Measurements from ENCODE around the gene HAO1.

The HAO1 gene

DNA sequence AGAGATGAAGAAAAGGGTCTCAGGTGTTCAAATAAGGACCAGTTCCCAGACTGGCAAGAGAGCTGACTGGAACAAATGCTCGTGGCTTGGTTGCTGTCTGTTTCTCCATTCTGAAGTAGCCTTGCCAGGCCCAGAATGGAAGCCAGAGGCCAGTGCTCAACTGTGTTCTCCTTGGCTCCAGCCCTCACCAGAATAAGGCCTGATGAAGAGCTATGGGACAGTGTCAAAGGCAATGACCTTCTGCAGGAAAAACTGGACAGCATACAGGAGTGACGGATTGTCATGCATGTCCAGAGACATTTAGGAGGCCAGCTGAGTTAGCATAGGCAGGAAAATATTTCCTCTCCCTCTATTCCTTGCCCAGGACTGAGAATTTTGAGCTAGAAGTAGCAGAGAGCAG lies 72.2 kb downstream of the HAO1 start:
- Histone ChIP-seq H3K4me3 (ENCODE audit: low read depth, low read length) (no peak overlapping the region), H3K4me1 (ENCODE audit: control insufficient read depth in 1 of 2, insufficient read depth in 2 of 2, low read length in 2 of 2) (no peaks in the 10 kb centered on the region), H3K4ac (ENCODE audit: low read depth, low read length) (no peak overlapping the region), H4K91ac (ENCODE audit: low read depth, low read length) (no peak overlapping the region), H4K8ac (ENCODE audit: low read depth, low read length) (no peak overlapping the region), H2BK120ac (ENCODE audit: insufficient read depth, low read length, poor library complexity) (no peak overlapping the region), H3K4me2 (ENCODE audit: low read length) (no peak overlapping the region), H3K9me3 (ENCODE audit: insufficient read depth, low read depth, low read length) (no peaks in the 10 kb centered on the region), H3K9ac (ENCODE audit: low read length) (no peak overlapping the region), H2BK12ac (ENCODE audit: low read length) (no peak overlapping the region), H4K12ac (ENCODE audit: low read depth, low read length) (no peak overlapping the region), H3K27me3 (ENCODE audit: insufficient read depth, low read length) (no peaks in the 10 kb centered on the region), H3K27ac (ENCODE audit: low read depth, low read length) (no peak overlapping the region), H3K14ac (ENCODE audit: low read length) (no peak overlapping the region), H3K23ac (ENCODE audit: low read length) (no peak overlapping the region), H2BK5ac (ENCODE audit: low read depth, low read length, poor library complexity) (no peak overlapping the region), H3K18ac (ENCODE audit: low read length) (no peak overlapping the region), H3K79me1 (ENCODE audit: low read length) (no peaks in the 10 kb centered on the region), H3K36me3 (ENCODE audit: control insufficient read depth in 1 of 2, insufficient read depth in 2 of 2, low read length in 2 of 2) (no peaks in the 10 kb centered on the region), H2AFZ (ENCODE audit: insufficient read depth, low read length, poor library complexity) (no peak overlapping the region), H2AK5ac (ENCODE audit: low read length) (no peak overlapping the region), H3K79me2 (ENCODE audit: control insufficient read depth, insufficient read depth, low read length, poor library complexity) (no peaks in the 10 kb centered on the region)
- no CpG with 5 or more reads among the region's 2 CpGs for WGBS (ENCODE audit: extremely low coverage, insufficient coverage, insufficient read length)
- DNase-seq, result no peak

GRCh38 chr20:7866285-7866684 lies 74.0 kb downstream of the HAO1 start:
- no CpG with 5 or more reads among the region's 11 CpGs for WGBS (ENCODE audit: extremely low coverage, insufficient coverage, insufficient read length)
- H3K23ac ChIP-seq (ENCODE audit: low read length), result no peak overlapping the region
- H3K18ac ChIP-seq (ENCODE audit: low read length), result no peak overlapping the region
- no peaks in the 10 kb centered on the region for H3K79me1 ChIP-seq (ENCODE audit: low read length)
- no peak overlapping the region for H3K14ac ChIP-seq (ENCODE audit: low read length)
- no peak overlapping the region for H2AFZ ChIP-seq (ENCODE audit: insufficient read depth, low read length, poor library complexity)
- no peak overlapping the region for H2BK120ac ChIP-seq (ENCODE audit: insufficient read depth, low read length, poor library complexity)
- H3K27me3 ChIP-seq (ENCODE audit: insufficient read depth, low read length), result no peaks in the 10 kb centered on the region
- H4K12ac ChIP-seq (ENCODE audit: low read depth, low read length), result no peak overlapping the region
- H4K91ac ChIP-seq (ENCODE audit: low read depth, low read length), result no peak overlapping the region
- H2AK5ac ChIP-seq (ENCODE audit: low read length), result no peak overlapping the region
- H3K27ac ChIP-seq (ENCODE audit: low read depth, low read length), result no peak overlapping the region
- H3K79me2 ChIP-seq (ENCODE audit: control insufficient read depth, insufficient read depth, low read length, poor library complexity), result no peaks in the 10 kb centered on the region
- no peak for DNase-seq
- H3K4me1 ChIP-seq (ENCODE audit: control insufficient read depth in 1 of 2, insufficient read depth in 2 of 2, low read length in 2 of 2), result no peaks in the 10 kb centered on the region
- no peak overlapping the region for H3K4me2 ChIP-seq (ENCODE audit: low read length)
- no peak overlapping the region for H3K9ac ChIP-seq (ENCODE audit: low read length)
- H2BK12ac ChIP-seq (ENCODE audit: low read length), result no peak overlapping the region
- no peak overlapping the region for H2BK5ac ChIP-seq (ENCODE audit: low read depth, low read length, poor library complexity)
- no peak overlapping the region for H4K8ac ChIP-seq (ENCODE audit: low read depth, low read length)
- H3K4ac ChIP-seq (ENCODE audit: low read depth, low read length), result no peak overlapping the region
- no peaks in the 10 kb centered on the region for H3K36me3 ChIP-seq (ENCODE audit: control insufficient read depth in 1 of 2, insufficient read depth in 2 of 2, low read length in 2 of 2)
- no peak overlapping the region for H3K4me3 ChIP-seq (ENCODE audit: low read depth, low read length)
- H3K9me3 ChIP-seq (ENCODE audit: insufficient read depth, low read depth, low read length), result no peaks in the 10 kb centered on the region

DNA sequence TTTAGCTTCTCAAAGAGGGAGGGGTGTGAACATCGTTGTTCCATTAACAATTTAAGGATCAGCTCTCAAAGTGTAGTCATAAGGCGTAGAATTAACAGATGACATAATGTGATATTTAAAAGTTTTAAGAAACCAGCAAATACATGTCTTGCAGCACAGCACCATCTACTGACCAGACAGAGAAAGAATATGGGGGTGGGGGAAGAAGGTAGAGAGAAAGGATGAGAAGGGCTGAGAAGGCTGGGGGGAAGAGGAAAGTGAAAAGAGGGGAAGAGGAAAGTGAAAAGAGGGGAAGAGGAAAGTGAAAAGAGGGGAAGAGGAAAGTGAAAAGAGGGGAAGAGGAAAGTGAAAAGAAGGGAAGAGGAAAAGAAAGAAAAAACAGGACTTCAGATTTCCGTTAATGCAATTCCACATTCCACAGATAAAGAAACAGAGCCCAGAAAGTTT lies 80.9 kb downstream of the HAO1 start:
- Histone ChIP-seq H3K36me3 (ENCODE audit: control insufficient read depth in 1 of 2, insufficient read depth in 2 of 2, low read length in 2 of 2) (no peaks in the 10 kb centered on the region), H3K27ac (ENCODE audit: low read depth, low read length) (no peak overlapping the region), H3K23ac (ENCODE audit: low read length) (no peak overlapping the region), H3K4me3 (ENCODE audit: low read depth, low read length) (no peak overlapping the region), H4K8ac (ENCODE audit: low read depth, low read length) (no peak overlapping the region), H3K79me1 (ENCODE audit: low read length) (no peaks in the 10 kb centered on the region), H3K9me3 (ENCODE audit: insufficient read depth, low read depth, low read length) (no peaks in the 10 kb centered on the region), H3K14ac (ENCODE audit: low read length) (no peak overlapping the region), H4K12ac (ENCODE audit: low read depth, low read length) (no peak overlapping the region), H2AFZ (ENCODE audit: insufficient read depth, low read length, poor library complexity) (no peak overlapping the region), H2BK120ac (ENCODE audit: insufficient read depth, low read length, poor library complexity) (no peak overlapping the region), H3K4me1 (ENCODE audit: control insufficient read depth in 1 of 2, insufficient read depth in 2 of 2, low read length in 2 of 2) (no peaks in the 10 kb centered on the region), H3K27me3 (ENCODE audit: insufficient read depth, low read length) (no peaks in the 10 kb centered on the region), H3K79me2 (ENCODE audit: control insufficient read depth, insufficient read depth, low read length, poor library complexity) (no peaks in the 10 kb centered on the region), H2AK5ac (ENCODE audit: low read length) (no peak overlapping the region), H4K91ac (ENCODE audit: low read depth, low read length) (no peak overlapping the region), H2BK12ac (ENCODE audit: low read length) (no peak overlapping the region), H3K18ac (ENCODE audit: low read length) (no peak overlapping the region), H3K9ac (ENCODE audit: low read length) (no peak overlapping the region), H3K4me2 (ENCODE audit: low read length) (no peak overlapping the region), H2BK5ac (ENCODE audit: low read depth, low read length, poor library complexity) (no peak overlapping the region), H3K4ac (ENCODE audit: low read depth, low read length) (no peak overlapping the region)
- no CpG with 5 or more reads among the region's 3 CpGs for WGBS (ENCODE audit: extremely low coverage, insufficient coverage, insufficient read length)
- peak in 1 of 2 donors; percentile 14 for DNase-seq

- H3K4me1 ChIP-seq (ENCODE audit: control insufficient read depth in 1 of 2, insufficient read depth in 2 of 2, low read length in 2 of 2), result no peaks in the 10 kb centered on the region
- H3K36me3 ChIP-seq (ENCODE audit: control insufficient read depth in 1 of 2, insufficient read depth in 2 of 2, low read length in 2 of 2), result no peaks in the 10 kb centered on the region
- H3K4ac ChIP-seq (ENCODE audit: low read depth, low read length), result no peak overlapping the region
- H3K4me3 ChIP-seq (ENCODE audit: low read depth, low read length), result no peak overlapping the region
- H2AK5ac ChIP-seq (ENCODE audit: low read length), result no peak overlapping the region
- H3K27me3 ChIP-seq (ENCODE audit: insufficient read depth, low read length), result no peaks in the 10 kb centered on the region
- no peak overlapping the region for H2AFZ ChIP-seq (ENCODE audit: insufficient read depth, low read length, poor library complexity)
- H3K27ac ChIP-seq (ENCODE audit: low read depth, low read length), result no peak overlapping the region
- no CpG with 5 or more reads among the region's 4 CpGs for WGBS (ENCODE audit: extremely low coverage, insufficient coverage, insufficient read length)
- no peak overlapping the region for H3K18ac ChIP-seq (ENCODE audit: low read length)
- H3K79me2 ChIP-seq (ENCODE audit: control insufficient read depth, insufficient read depth, low read length, poor library complexity), result no peaks in the 10 kb centered on the region
- H3K14ac ChIP-seq (ENCODE audit: low read length), result no peak overlapping the region
- no peak overlapping the region for H3K23ac ChIP-seq (ENCODE audit: low read length)
- H3K9me3 ChIP-seq (ENCODE audit: insufficient read depth, low read depth, low read length), result no peaks in the 10 kb centered on the region
- H2BK120ac ChIP-seq (ENCODE audit: insufficient read depth, low read length, poor library complexity), result no peak overlapping the region
- no peak overlapping the region for H3K9ac ChIP-seq (ENCODE audit: low read length)
- H2BK5ac ChIP-seq (ENCODE audit: low read depth, low read length, poor library complexity), result no peak overlapping the region
- no peak overlapping the region for H4K12ac ChIP-seq (ENCODE audit: low read depth, low read length)
- no peaks in the 10 kb centered on the region for H3K79me1 ChIP-seq (ENCODE audit: low read length)
- no peak for DNase-seq
- no peak overlapping the region for H4K8ac ChIP-seq (ENCODE audit: low read depth, low read length)
- peak overlapping the region; percentile 22 for H2BK12ac ChIP-seq (ENCODE audit: low read length)
- H3K4me2 ChIP-seq (ENCODE audit: low read length), result no peak overlapping the region
- peak overlapping the region; percentile 24 for H4K91ac ChIP-seq (ENCODE audit: low read depth, low read length)
These were observed 81.5 kb downstream of the HAO1 start for GRCh38 chr20:7858734-7859250.

Data from trophoblast cell (in vitro differentiated cells and primary cell).